ENCODE data around the gene MYZAP. TPM values are rescaled to one million over a fixed set of nuclear protein-coding genes. Genes with fewer than 3 reads are reported as not detected.

The MYZAP gene
- total and polyA plus RNA-seq, 2 of the 13 experiments (the other 11 are each of a cell fraction or from before 2014, with no cell fraction given), result not detected

GRCh38 chr15:57706405-57707209 is 114.9 kb downstream of the MYZAP start, which contains the start of gene POLR2M (continued):
- TF ChIP-seq ARID4A (CRISPR knock-in tag; IDR thresholded peaks at IDR 0.05; ENCODE audit: borderline replicate concordance) (peak; percentile 84; the same call in 1 of the 2 replicates), ZUFSP (CRISPR knock-in tag; IDR thresholded peaks at IDR 0.05; ENCODE audit: borderline replicate concordance) (no peak), TFDP1 (CRISPR knock-in tag; IDR thresholded peaks at IDR 0.05; ENCODE audit: borderline replicate concordance) (peak; percentile 93), KIAA2018 (CRISPR knock-in tag; IDR thresholded peaks at IDR 0.05; ENCODE audit: borderline replicate concordance) (no peak), ESRRA (CRISPR knock-in tag; IDR thresholded peaks at IDR 0.05; ENCODE audit: low read depth) (no peak), PHF8 (CRISPR knock-in tag; IDR thresholded peaks at IDR 0.05) (peak; percentile 95), MTF1 (CRISPR knock-in tag; IDR thresholded peaks at IDR 0.05) (no peak), ISL2 (CRISPR knock-in tag; IDR thresholded peaks at IDR 0.05) (no peak; the same call in 1 of the 2 replicates), SRSF1 (optimal IDR thresholded peaks at IDR 0.05; ENCODE audit: low read depth, low read length) (no peak), HNRNPUL1 (IDR thresholded peaks at IDR 0.05; ENCODE audit: low read depth, low read length) (no peak), ZSCAN30 (CRISPR knock-in tag; IDR thresholded peaks at IDR 0.05) (no peak)
